Testis (tissue), 2 donors: ENCODE data around the gene MN1.

Source experiments
- CTCF ChIP-seq, 3 experiments: fragments of 450-650 bp in 2 of 3; fragments of 200-600 bp in 1 of 3; sonication (generic) in 1 of 3; IDR thresholded peaks; one replicate each; pipeline ENCODE4 v1.5.1; 2016 to 2019; ENCODE audit warnings: antibody characterized with exemption in 3 of 3, mild to moderate bottlenecking in 2 of 3, moderate library complexity in 1 of 3
- POLR2A ChIP-seq: fragments of 450-650 bp; IDR thresholded peaks from one replicate; pipeline ENCODE4 v1.6.1; 2017; ENCODE audit warnings: antibody characterized with exemption, mild to moderate bottlenecking, moderate library complexity

- TF ChIP-seq CTCF (IDR thresholded peaks at IDR 0.05): no peak
- TF ChIP-seq POLR2A: no peak
These were observed 44.7 kb upstream of the MN1 start for GRCh38 chr22:27846248-27846757.
